ENCODE data around the gene HNRNPM.
"Not testable (repeated sequence)": the region's sequence is repeated elsewhere in the genome, so short reads cannot be mapped to it uniquely, and the experiment has no call there.

Gene HNRNPM

DNA sequence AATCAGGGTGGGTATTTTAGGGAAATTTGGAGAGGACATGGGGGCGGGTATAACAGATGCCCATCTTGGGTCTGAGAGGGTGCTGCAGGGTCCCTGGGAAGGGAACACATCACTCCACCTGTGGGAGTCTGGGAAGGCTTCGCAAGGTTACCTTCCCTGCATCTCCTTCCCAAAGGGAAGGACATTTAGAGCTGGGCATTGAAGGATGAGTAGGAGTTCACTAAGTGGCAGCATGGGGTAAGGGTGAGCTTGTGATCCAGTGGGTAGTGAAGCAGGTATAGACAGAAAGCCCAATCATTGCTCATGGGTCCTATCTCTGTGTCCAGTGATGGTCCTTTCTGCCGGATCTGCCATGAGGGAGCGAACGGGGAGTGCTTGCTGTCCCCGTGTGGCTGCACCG is 18.5 kb upstream of the HNRNPM start:
- DNase-seq (ENCODE audit: low read depth in 2 of 2) = no peak

- DNase-seq (ENCODE audit: low read depth in 2 of 2) = no peak
Observed at GRCh38 chr19:8429044-8429443, 15.7 kb upstream of the HNRNPM start.

DNA sequence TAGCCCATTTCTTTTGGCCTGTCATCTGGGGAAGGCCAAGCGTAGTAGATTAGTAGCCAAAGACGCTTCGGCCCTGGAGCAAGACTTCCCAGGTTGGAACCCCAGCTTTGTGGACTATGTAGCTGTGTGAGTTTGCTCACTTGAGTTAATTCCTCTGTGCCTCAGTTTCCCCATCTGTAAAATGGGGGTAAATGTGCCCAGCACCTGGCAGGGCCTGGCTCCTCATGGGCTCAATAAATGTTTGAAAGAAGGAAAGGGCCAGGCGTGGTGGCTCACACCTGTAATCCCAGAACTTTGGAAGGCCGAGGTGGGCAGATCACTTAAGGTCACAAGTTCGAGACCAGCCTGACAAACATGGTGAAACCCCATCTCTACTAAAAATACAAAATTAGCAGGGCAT is 14.9 kb upstream of the HNRNPM start:
- DNase-seq (ENCODE audit: low read depth in 2 of 2) = no peak

DNA sequence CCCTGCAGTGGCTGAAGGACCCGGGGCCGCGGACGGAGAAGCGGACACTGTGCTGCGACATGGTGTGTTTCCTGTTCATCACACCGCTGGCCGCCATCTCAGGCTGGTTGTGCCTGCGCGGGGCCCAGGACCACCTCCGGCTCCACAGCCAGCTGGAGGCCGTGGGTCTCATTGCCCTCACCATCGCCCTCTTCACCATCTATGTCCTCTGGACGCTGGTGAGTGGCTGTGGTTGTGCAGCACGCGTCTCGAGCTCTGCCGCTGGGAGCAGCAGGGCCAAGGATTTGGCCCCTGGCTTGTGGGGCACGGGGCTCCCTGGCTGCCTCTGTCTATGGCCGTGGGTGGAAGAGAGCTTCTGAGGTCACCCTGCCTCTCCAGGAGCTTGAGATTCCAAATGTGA is 14.1 kb upstream of the HNRNPM start:
- no peak for DNase-seq (ENCODE audit: low read depth in 2 of 2)

- DNase-seq (ENCODE audit: low read depth in 2 of 2) = no peak
Observed at GRCh38 chr19:8438236-8438635, 6.5 kb upstream of the HNRNPM start.

GRCh38 chr19:8441725-8442544 is 2.8 kb upstream of the HNRNPM start:
- no peak for DNase-seq (ENCODE audit: low read depth in 2 of 2)

DNA sequence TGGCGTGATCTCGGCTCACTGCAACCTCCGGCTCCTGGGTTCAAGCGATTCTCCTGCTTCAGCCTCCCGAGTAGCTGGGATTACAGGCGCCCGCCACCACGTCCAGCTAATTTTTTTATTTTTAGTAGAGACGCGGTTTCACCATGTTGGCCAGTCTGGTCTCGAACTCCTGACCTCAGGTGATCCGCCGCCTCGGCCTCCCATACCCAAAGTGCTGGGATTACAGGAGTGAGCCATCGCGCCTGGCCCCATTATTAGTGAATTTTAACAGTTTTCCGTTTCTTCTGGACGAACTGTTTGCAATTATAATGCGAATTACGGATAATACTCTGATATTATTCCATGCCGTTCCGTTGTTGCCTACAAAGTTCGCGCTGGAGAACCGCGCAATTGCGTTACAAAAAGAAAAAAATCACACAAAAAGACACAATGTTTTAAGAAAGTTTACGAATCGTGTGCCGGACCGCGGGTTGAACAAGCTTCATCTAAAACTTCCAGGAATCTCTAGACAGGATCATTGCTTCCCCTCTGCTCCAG is 567 bp upstream of the HNRNPM start:
- not testable (repeated sequence) for DNase-seq (ENCODE audit: low read depth in 2 of 2)

- no peak for DNase-seq (ENCODE audit: low read depth in 2 of 2)
Observed at GRCh38 chr19:8445488-8446001, 770 bp downstream of the HNRNPM start.

GRCh38 chr19:8446061-8446709 is 1.4 kb downstream of the HNRNPM start:
- DNase-seq (ENCODE audit: low read depth in 2 of 2) = no peak

GRCh38 chr19:8449830-8450229 is 5.1 kb downstream of the HNRNPM start:
- DNase-seq (ENCODE audit: low read depth in 2 of 2) = no peak

DNA sequence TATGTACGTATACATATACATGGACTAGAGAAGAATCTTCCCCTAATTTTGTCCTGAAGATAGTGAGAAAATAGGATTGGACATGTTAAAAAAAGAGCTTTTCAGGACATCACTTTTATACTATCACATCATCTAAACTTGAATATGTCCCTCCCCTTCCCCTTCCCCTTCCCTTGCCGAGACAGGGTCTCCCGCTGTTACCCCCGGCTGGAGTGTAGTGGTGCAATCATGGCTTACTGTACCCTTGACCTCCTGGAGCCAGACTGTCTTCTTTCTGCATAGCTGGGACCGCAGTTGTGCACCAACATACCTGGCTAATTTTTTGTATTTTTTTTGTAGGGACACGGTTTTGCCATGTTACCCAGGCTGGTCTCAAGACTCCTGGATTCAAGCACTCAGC is 6.6 kb downstream of the HNRNPM start:
- no peak for DNase-seq (ENCODE audit: low read depth in 2 of 2)

GRCh38 chr19:8451885-8452284 is 7.1 kb downstream of the HNRNPM start:
- DNase-seq (ENCODE audit: low read depth in 2 of 2) = no peak

- DNase-seq (ENCODE audit: low read depth in 2 of 2) = no peak
Observed at GRCh38 chr19:8452446-8453123, 7.8 kb downstream of the HNRNPM start.

GRCh38 chr19:8453616-8454015 is 8.8 kb downstream of the HNRNPM start:
- no peak for DNase-seq (ENCODE audit: low read depth in 2 of 2)

DNA sequence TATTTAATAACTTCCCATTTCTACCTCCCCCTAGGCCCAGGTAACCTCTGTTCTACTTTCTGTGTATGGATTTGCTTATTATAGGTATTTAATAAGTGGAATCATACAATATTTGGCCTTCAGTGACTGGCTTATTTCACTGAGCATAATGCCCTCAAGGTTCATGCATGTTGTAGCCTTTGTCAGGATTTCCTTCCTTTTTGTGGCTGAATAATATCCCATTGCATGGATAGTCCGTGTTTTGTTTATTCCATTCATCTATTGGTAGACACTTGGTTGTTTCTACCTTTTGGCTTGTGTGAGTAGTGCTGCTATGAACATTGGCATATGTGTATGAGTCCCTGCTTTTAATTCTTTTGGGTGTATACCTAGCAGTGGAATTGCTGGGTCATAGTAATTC is 9.4 kb downstream of the HNRNPM start:
- DNase-seq (ENCODE audit: low read depth in 2 of 2) = no peak

GRCh38 chr19:8455018-8455417 is 10.2 kb downstream of the HNRNPM start:
- no peak for DNase-seq (ENCODE audit: low read depth in 2 of 2)

DNA sequence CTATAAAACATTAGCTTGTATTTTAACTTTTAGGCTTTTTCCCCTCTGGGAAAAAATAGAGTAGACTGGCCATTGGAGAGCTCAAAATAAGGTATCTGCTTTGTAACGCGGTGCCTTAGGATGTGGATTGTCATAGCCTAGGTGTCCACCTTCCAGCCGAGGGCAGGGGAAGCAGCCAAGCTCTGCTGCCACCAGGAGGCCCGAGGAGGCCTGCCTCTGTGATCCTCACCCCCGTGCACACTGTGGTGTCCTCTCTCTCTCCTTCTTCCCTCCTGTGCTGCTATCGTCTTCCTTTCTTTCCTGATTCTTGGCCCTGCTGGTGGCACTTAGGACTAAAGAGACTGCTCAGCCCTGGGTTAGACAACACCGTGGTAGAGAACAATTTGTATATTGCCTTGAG is 11.3 kb downstream of the HNRNPM start:
- no peak for DNase-seq (ENCODE audit: low read depth in 2 of 2)

- DNase-seq (ENCODE audit: low read depth in 2 of 2) = no peak
Observed at GRCh38 chr19:8457209-8457608, 12.4 kb downstream of the HNRNPM start.

DNA sequence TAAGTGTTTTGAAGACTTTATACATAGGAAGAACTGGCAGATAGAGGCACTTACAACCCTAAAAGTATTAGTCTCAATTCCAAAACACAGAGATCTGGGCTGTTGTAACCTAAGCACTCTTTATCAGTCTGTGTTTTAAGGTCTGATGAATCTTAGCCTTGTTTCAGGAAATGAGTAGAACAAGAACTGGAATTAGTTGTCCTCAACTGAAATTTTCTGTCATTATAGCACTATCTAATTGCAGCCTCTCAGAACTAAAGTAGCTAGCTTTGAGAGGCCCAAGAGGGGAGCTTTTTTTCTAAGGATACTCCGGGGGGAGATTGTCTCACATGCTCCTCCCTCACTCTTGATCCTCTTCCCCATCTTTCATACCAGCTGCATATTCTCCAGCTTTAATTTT is 13.1 kb downstream of the HNRNPM start:
- no peak for DNase-seq (ENCODE audit: low read depth in 2 of 2)

DNA sequence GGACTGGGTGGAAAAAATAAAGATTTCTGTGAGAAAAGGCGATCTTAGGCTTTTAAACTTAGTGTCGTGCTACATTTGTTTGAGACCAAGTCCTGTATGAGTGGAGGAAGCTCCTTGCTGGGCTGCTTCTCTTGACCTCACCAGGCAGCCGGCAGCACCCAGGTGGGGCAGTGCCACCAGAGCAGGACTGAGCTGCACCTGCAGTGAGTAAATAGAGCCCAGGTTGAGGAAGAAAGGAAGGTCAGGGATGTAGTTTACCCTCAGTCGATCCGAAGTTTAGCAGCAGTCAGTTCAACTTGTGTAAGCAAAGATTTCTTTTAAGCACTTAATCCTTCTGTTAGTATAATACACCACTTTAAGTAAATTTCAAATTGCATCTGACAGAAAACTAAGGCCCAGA is 13.6 kb downstream of the HNRNPM start:
- DNase-seq (ENCODE audit: low read depth in 2 of 2) = no peak

- DNase-seq (ENCODE audit: low read depth in 2 of 2) = no peak
Observed at GRCh38 chr19:8459095-8459494, 14.3 kb downstream of the HNRNPM start.

- DNase-seq (ENCODE audit: low read depth in 2 of 2) = no peak
Observed at GRCh38 chr19:8459520-8460270, 14.9 kb downstream of the HNRNPM start.
